GM18520 (cell line): ENCODE measurements around the gene DPH7.
"Not testable (repeated sequence)": the region's sequence is repeated elsewhere in the genome, so short reads cannot be mapped to it uniquely, and the experiment has no call there.

Experiments
- ATAC-seq: cut with Tn5 transposase; IDR thresholded peaks from one replicate; pipeline ENCODE4 v1.9.1; 2021; ENCODE audit not compliant: unreplicated experiment

Gene DPH7

DNA sequence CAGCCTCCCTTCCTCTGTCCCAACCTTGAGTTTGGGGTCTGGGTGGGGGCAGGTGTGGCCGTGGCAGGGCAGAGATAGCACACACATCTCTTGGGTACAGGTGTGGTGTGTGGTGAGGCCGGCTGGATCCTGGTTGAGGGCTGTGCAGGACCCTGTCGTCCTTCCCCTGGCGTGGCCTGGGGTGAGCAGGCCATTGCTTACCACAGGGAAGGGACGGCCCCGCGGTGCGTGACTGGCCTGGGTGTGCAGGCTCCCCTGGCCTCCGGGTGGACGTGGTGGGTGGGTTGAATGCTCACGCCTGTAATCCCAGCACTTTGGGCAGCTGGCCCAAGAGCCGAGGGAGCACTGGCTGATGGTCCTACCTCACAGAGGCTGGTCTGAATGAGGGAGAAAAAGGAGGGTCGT, 28.0 kb upstream of the DPH7 start:
- ATAC-seq = no peak

DNA sequence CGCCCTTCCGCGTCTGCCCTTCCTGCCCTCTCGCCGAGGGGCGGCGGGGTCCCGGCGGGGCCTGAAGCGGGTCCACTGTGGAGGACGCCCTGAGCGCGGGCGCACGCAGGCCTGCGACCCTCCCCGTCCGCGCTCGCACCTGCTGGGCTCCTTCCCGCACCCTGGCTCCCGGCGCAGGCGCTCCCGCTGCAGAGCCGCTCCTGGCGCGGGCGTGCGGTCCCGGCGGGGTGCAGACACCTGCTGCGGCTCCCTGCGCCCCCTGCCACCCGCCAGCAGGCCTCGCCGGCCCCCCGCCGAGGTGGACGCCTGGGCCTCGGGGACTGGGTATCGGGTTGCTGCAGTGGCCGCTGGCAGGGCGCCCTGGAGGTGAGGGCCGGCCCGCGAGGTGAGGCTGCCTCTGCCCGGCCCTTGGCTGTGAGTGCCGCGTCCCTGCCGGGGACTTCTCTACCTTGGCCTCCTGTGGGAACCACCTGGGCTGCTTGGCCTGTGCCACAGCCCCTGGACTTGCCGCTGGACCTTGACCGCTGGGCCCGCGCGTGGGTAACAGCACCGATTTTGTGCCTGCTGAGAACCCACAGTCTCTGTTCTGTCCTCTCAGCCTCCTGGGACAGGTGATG, 27.4 kb upstream of the DPH7 start:
- ATAC-seq = no peak

DNA sequence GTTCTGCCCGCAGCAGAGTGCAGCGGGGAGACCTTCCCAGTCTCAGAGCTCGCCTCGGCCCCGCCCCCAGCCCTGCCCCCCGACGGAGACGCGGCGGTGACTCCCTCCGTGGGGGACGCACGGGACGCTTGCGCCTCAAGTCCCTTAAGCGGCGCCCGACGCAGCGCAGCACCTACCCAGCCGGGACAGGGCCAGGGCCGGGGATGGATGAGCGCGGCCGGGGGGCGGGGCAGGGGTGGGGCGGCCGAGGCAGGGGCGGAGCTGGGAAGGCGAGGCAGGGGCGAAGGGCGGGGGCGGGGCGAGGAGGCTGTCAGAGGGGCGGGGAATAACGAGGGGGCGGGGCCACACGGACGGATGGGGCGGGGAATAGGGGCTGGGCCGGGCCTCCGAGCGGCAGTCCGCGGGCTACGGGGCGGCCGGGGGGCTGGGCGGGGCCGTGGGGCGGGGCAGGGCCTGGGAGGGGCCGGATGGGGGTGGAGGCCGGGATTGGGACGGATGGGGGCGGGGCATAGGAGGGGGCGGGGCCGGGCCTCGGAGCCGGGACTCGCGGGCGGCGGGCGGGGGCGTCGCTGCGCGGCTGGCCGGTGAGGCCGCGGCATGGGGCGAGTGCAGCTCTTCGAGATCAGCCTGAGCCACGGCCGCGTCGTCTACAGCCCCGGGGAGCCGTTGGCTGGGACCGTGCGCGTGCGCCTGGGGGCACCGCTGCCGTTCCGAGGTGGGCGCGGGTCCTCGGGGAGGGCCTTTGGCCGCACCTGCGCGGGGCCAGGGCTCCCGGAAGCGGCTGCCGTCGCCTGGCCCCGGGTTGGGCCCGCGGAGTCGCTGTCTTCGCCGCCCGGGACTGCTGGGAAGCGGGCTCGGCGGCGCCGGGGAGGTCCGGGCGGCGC, 26.6 kb upstream of the DPH7 start, which contains the start of gene ARRDC1:
TSS of gene ARRDC1 (plus strand) at position 566 of the 884 bp plus-strand sequence. CDS start at position 598, 32 bp downstream.
- peak; percentile 87 for ATAC-seq

DNA sequence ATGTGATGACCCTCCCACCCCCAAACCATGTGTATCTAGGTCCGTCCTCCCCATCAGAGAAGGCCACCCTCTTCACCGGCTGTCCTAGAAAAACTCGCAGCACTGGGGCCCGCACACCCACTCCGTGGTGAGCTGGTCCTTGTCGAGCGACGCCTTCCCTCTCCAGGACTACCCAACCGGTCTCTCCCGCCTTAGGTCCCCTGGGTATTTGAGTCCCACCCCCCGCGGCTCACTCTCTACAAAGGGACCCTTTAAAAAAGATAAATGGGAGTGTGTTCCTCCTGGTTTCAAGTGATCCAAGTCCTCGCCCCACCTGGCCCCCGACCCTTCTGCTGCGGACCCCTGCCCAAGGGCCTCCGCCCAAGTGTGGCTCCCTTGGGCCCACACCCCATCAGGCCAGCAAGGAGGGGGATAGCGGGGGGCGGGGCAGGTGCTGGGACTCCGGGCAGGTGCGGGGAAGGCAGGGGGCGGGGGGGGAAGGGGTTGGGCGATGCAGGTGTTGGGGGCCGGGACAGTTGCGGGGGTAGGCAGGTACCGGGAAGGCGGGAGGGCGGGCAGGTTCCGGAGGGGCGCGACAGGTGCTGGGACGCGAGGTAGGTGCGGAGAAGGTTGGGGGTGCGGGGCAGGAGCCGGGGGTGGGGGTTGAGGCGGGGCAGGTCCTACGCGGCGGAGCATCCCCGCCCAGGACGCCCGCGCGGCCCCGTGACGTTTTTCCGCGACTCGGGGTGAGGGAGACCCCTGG, 25.8 kb upstream of the DPH7 start:
- ATAC-seq = no peak

GRCh38 chr9:137603879-137604278, 25.2 kb upstream of the DPH7 start:
- no peak for ATAC-seq

- no peak for ATAC-seq
These were observed 23.9 kb upstream of the DPH7 start for GRCh38 chr9:137602661-137603060.

DNA sequence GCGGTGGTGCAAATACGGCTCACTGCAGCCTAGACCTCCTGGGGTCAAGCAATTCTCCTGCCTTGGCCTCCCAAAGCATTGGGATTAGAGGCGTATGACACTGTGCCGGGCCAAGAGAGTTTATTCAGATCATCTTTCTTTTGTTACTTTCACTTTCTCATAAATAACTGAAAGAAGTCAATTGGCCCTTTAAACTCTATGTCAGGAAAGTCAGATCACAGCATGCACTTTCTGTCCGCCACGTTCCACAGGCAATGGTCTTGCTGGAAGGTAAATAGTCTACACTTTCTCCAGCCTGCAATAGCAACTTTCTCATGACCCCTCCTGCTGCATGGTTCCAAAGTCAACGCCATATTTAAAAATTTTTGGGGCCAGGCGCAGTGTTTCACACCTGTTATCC, 20.2 kb upstream of the DPH7 start:
- no peak for ATAC-seq

DNA sequence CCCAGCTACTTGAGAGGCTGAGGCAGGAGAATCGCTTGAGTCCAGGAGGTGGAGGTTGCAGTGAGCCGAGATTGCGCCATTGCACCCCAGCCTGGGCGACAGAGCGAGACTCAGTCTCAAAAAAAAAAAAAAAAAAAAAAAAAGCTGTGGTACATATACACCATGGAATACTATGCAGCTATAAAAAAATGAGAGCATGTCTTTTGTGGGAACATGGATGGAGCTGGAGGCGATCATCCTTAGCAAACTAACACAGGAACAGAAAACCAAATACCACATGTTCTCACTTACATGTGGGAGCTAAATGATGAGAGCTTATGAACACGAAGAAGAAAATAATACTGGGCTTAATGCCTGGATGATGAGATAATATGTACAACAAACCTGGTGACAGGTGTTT, 17.9 kb upstream of the DPH7 start:
- not testable (repeated sequence) for ATAC-seq

DNA sequence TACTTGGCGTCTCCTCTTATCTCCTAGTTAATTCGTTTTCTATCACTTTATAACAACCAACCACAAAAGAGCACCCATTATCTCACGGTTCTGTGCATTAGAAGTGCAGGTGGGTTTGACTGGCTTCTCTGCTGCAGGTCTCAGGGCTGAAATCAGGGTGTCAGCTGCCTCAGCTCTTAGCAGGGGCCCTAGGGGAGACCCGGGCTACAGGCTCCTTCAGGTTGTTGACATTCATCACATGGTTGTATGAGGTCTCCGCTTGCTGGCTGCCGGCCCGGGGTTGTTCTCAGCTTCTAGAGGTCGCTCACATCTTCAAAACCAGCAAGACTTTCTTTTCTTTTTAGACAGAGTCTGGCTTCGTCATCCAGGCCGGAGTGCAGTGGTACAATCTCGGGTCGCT, 14.5 kb upstream of the DPH7 start:
- no peak for ATAC-seq

GRCh38 chr9:137592767-137593166, 14.0 kb upstream of the DPH7 start:
- ATAC-seq = no peak

- ATAC-seq = peak; percentile 78
These were observed 12.0 kb upstream of the DPH7 start, which contains the start of gene ZMYND19 for GRCh38 chr9:137590469-137591383. ZMYND19 (minus strand) TSS chr9:137590512; CDS start chr9:137590263, 249 bp downstream.

- ATAC-seq = no peak
These were observed 11.4 kb upstream of the DPH7 start for GRCh38 chr9:137590123-137590468.

DNA sequence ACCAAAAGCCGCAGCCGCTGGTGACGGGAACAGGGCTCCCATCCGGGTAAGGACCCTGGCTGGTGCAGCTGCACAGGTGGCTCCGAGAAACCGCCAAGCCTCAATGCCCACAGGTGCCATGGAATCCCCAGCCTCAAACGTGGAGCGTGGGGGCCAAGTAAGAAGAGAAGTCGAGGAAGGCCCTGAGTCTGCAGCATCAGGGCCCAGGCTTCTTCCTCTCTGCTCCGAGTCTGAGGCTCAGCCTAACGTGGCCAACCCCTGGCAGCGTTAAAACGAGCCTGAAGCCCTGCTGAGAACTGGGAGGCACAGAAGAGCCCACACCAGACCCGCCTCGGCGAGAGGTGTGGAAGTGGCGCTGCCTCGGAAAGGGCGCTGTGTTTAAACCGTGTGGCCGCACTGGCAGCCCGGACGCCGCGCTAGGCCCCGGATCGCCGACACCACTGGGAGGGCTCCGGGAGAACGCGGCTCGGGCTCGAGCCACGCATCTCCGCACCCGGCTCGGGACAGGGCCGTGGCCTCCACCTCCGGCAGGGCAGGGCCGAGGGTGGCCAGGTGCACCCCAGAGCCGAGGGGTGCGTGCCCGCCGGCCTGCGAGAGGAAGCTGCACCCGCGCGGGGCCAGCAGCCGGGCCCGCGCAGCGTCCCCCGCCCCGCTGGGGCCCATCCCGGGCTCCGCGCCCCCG, 10.9 kb upstream of the DPH7 start:
- peak; percentile 8 for ATAC-seq

- ATAC-seq = no peak
These were observed 10.2 kb upstream of the DPH7 start for GRCh38 chr9:137588891-137589290.

GRCh38 chr9:137588311-137588710, 9.6 kb upstream of the DPH7 start:
- no peak for ATAC-seq

DNA sequence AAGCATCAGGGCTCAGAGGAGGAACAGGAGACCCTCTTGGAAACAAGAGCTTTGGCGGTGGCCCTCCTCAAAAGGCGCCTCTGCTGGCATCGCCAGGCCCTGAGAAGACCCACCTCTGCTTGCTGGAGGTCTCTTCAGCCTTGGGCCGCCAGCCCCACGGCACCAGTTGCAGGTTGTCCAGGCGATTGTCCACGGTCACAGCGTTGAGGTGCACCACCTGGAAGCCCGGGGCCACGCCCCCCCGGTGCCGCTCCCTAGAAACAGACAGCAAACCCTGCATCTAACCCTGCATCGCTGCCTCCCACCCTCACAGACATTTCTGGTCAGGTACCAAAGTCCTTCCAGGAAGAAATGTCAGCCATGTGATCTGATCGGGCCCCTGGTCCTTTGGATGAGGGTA, 8.1 kb upstream of the DPH7 start:
- no peak for ATAC-seq

DNA sequence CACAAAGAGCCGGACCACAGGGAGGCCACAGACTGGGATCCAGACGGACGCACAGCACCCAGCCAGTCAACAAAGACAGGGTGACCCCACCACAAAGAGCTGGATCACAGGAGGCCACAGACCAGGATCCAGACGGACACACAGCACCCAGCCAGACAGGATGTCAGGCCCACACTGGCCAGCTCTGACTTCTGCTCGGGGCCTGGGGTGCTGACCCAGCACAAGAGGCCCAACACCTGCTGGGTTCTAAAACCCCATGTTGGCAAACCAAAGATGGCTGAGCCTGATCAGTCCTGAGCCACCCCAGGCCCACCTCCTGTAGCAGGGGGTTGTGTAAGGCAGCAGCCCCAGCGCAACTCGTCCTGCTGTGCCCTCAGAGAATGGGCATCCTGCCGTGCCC, 5.2 kb upstream of the DPH7 start:
- no peak for ATAC-seq

DNA sequence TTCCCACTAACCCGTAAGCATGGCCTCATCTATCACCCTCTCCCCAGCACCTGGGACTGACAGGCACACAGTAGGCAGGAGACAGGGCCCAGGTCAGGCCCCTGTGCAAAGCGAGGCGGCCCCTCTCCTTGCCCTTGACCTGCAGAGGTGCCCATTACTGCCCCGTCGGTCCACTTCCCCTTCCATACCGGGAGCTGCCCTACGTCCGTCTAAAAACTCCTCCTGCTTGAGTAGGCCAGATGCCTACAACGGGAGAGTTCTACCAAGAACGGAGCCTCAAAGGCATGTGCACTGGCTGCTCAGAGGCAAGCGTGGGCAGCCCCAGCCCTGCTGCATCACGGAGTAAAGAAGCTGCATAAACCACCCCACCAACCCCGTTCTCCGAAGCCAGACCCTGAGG, 4.6 kb upstream of the DPH7 start:
- no peak for ATAC-seq

GRCh38 chr9:137582286-137582860, 3.6 kb upstream of the DPH7 start:
- no peak for ATAC-seq
